ENCODE data around the gene VPS13D. TPM values are rescaled to one million over a fixed set of nuclear protein-coding genes. Genes with fewer than 3 reads are reported as not detected.
A peak's percentile ranks its signal among the peaks of the same experiment; 100 is the strongest.

VPS13D gene
- total RNA-seq, 2 donors from 2014 or later, result 43.1 to 50.6 TPM

GRCh38 chr1:12428334-12428733 is 198.5 kb downstream of the VPS13D start:
- intact Hi-C loops (cut with DNase I), result no loop called here
- DNase-seq (no peak), ATAC-seq (no peak)

- ATAC-seq (no peak), DNase-seq (no peak)
- intact Hi-C loops (cut with DNase I), result no loop called here
These were observed 200.7 kb downstream of the VPS13D start for GRCh38 chr1:12430525-12430924.

- intact Hi-C loops (cut with DNase I), result no loop called here
- no peak for ATAC-seq
- DNase-seq, result no peak
These were observed 203.1 kb downstream of the VPS13D start for GRCh38 chr1:12432897-12433296.

- DNase-seq (peak; percentile 72), ATAC-seq (peak; percentile 90 to 91)
- intact Hi-C loops (cut with DNase I), result no loop called here
These were observed 203.7 kb downstream of the VPS13D start for GRCh38 chr1:12433323-12434053.

- DNase-seq (no peak), ATAC-seq (peak; percentile 46 to 70)
- intact Hi-C loops (cut with DNase I), result no loop called here
These were observed 204.3 kb downstream of the VPS13D start for GRCh38 chr1:12434174-12434573.

- no peak for DNase-seq
- no peak for ATAC-seq
- intact Hi-C loops (cut with DNase I), result no loop called here
These were observed 204.9 kb downstream of the VPS13D start for GRCh38 chr1:12434686-12435085.

- intact Hi-C loops (cut with DNase I), result no loop called here
- ATAC-seq, result peak; percentile 11 to 19
- DNase-seq, result no peak
These were observed 206.0 kb downstream of the VPS13D start for GRCh38 chr1:12435639-12436344.

- DNase-seq (no peak), ATAC-seq (no peak)
- intact Hi-C loops (cut with DNase I), result no loop called here
These were observed 206.5 kb downstream of the VPS13D start for GRCh38 chr1:12436345-12436658.

GRCh38 chr1:12436817-12437599 is 207.2 kb downstream of the VPS13D start:
- intact Hi-C loops (cut with DNase I), result no loop called here
- no peak for ATAC-seq
- no peak for DNase-seq

GRCh38 chr1:12437629-12438028 is 207.8 kb downstream of the VPS13D start:
- DNase-seq (no peak), ATAC-seq (no peak)
- intact Hi-C loops (cut with DNase I), result no loop called here

GRCh38 chr1:12438349-12438924 is 208.6 kb downstream of the VPS13D start:
- DNase-seq, result no peak
- ATAC-seq, result peak in 1 of 2 donors; percentile 13
- intact Hi-C loops (cut with DNase I), result no loop called here

- ATAC-seq, result no peak
- DNase-seq, result no peak
- intact Hi-C loops (cut with DNase I), result no loop called here
These were observed 209.2 kb downstream of the VPS13D start for GRCh38 chr1:12439073-12439472.

- DNase-seq, result no peak
- intact Hi-C loops (cut with DNase I), result no loop called here
- ATAC-seq, result no peak
These were observed 211.7 kb downstream of the VPS13D start for GRCh38 chr1:12441414-12442105.

GRCh38 chr1:12442217-12442616 is 212.4 kb downstream of the VPS13D start:
- ATAC-seq (no peak), DNase-seq (no peak)
- intact Hi-C loops (cut with DNase I), result no loop called here

- intact Hi-C loops (cut with DNase I), result no loop called here
- ATAC-seq, result no peak
These were observed 213.3 kb downstream of the VPS13D start for GRCh38 chr1:12443151-12443550.

GRCh38 chr1:12444329-12444841 is 214.6 kb downstream of the VPS13D start:
- DNase-seq (no peak), ATAC-seq (no peak)
- intact Hi-C loops (cut with DNase I), result no loop called here

More at GRCh38 chr1:12443151-12443550, 213.3 kb downstream of the VPS13D start:
- DNase-seq, result no peak

GRCh38 chr1:12445257-12445656 is 215.4 kb downstream of the VPS13D start:
- no peak for ATAC-seq
- intact Hi-C loops (cut with DNase I), result no loop called here
- DNase-seq, result no peak

GRCh38 chr1:12446593-12446992 is 216.8 kb downstream of the VPS13D start:
- DNase-seq (no peak), ATAC-seq (no peak)
- intact Hi-C loops (cut with DNase I), result no loop called here

GRCh38 chr1:12447307-12447706 is 217.5 kb downstream of the VPS13D start:
- DNase-seq (no peak), ATAC-seq (no peak)
- intact Hi-C loops (cut with DNase I), result no loop called here

Data from left cardiac atrium (tissue), 4 donors.